HUDEP-2 (cell line): ENCODE results near the gene MTSS2.
A peak's percentile ranks its signal among the peaks of the same experiment; 100 is the strongest.

ENCODE experiments used
- DNase-seq, 76 experiments: peaks; one replicate each; lab custom pipeline; 2025; ENCODE audit not compliant: unreplicated experiment in 76 of 76; lab: John Stamatoyannopoulos, UW

Gene MTSS2

GRCh38 chr16:70715055-70715858 lies 29.4 kb upstream of the MTSS2 start:
- DNase-seq = peak in 16 of 76 experiments; percentile 7 to 50 (median 22)

GRCh38 chr16:70714581-70715054 lies 28.8 kb upstream of the MTSS2 start:
- no peak for DNase-seq

GRCh38 chr16:70713824-70714223 lies 28.0 kb upstream of the MTSS2 start:
- DNase-seq = no peak

DNA sequence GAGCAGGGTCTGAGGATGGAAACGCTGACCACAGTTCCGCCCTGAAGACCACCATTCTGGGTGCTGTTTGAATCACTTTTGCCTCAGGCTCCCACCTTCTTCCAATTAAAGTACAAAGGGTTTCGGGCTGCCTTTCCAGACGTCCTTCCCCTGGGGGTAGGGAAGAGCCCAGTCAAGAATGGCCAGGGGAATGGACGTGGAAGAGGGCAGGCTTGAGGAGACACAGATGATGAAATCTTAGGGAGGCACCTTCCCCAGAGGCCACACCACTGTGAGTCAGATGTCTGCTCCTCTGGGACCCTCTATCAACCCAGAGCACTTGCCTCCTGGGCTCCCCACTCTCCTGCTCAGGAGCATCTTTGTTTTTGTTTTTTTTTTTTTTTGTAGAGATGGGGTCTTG lies 27.5 kb upstream of the MTSS2 start:
- DNase-seq = no peak

DNA sequence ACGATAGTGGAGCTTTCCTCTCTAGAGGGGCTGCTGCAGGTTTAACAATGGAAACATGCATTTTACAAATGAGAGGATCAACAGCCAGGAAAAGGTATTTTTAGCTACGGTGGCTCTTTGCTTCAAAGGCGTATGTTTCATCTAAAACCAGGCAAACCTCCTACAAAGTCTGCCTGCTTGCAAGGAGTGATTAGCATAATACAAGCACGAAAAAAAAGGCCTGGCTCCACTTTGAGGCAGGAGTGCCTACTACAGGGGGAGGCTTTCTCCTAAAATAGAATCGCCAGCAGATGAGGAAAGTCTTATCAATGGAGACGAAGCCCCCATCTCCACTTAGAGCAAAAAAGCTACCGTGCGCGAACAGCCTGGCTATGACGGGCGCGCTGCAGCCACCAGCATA lies 27.1 kb upstream of the MTSS2 start:
- DNase-seq = no peak

DNA sequence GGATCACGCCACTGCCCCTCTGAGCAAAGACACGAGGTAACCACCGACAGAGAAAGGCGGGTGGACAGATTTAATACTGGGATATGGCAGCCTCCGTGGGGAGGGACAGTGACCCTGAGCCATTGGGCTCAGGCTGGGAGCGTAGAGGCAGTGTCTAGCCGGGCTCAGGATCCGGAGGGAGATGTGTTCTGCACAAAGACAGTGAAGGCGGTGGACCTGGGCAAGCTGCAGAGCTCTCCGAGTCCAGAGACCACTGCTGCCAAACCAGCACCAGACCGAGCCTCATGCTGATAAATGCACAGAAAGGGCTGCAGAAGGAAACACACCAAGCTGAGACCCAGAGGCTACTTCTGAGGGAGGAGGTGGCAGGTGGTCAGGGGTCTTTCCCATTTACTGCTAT lies 26.5 kb upstream of the MTSS2 start:
- DNase-seq = no peak

DNA sequence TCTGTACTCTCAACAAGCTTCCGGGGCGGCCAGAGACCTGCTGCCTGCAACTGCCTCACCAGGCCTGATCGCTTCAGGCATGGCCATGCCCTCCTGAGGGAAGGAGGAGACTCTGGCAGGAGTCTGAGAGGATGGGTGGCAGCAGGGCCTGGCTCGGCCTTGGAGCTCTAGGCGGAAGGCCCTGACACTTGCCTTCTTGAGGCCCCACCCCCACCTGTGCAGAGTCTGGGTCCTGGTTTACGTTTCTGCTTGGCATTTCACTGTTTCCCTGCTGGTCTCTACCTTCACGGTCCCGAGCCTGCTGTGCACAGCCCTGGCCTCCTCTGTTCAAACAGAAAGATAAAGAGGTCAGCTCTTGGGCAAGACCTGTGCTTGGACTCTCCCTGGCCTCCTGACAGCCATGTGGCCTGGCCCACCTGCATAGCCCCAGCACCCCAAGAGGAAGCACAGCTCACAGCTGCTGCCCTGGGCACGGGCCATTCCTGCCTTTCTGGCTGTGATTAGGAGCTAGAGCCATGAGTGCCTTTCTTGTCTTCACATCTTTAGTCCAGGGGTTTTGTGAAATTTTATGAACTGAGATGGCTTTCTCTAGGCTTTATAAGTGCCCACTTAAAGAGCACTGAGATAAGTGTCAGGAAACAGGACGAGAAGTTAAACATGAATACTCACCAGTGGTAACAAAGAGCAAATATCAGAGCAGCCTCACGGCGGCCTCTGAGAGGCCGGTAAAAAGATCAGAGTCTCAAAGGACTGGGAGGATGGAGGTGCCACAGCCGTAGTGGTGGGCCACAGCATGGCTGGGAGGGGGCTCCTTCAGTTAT lies 25.6 kb upstream of the MTSS2 start:
- no peak for DNase-seq

GRCh38 chr16:70710422-70711210 lies 24.8 kb upstream of the MTSS2 start:
- no peak for DNase-seq

DNA sequence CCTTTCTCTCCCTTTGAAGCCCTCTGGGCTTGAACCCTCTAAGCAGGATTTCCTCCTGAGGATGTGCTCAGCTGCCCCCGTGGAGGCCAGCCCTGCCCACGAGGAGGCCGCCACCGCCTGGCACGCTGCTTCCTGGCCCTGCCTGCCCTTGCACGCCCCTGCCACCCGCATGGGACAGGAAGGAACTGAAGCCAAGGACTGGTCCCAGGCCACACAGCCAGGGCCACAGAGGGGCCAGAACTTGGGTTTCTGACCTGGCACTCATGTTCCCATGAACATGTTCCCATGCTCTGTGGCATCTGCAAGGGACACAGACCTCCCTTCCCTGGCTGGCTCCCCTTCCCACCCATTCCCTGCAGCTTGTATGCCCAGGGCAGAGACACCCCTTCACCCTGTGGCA lies 24.1 kb upstream of the MTSS2 start:
- DNase-seq = no peak

GRCh38 chr16:70709457-70709856 lies 23.6 kb upstream of the MTSS2 start:
- DNase-seq = no peak

GRCh38 chr16:70708366-70709246 lies 22.8 kb upstream of the MTSS2 start:
- DNase-seq = no peak

- no peak for DNase-seq
These were observed 21.2 kb upstream of the MTSS2 start for GRCh38 chr16:70706948-70707465.

DNA sequence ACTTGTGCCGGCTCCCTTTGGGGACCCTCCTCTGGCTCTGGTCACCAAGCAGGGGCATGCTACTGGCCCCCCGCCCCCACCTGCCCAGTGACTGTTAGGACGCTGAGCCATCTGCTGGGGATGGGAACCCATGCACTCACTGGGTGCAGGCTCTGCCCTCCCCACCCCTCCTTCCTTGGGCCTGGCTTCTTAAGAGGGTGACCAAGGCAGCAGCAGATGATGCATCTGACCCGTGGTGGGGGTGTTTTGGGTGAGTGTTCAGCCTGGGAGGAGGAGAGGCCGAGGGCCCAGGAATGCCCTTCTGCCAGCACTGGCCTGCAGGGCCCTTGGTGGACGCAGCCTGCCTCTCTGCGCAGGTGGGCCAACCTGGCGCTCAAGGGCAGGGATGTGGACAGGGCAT lies 19.2 kb upstream of the MTSS2 start:
- no peak for DNase-seq

DNA sequence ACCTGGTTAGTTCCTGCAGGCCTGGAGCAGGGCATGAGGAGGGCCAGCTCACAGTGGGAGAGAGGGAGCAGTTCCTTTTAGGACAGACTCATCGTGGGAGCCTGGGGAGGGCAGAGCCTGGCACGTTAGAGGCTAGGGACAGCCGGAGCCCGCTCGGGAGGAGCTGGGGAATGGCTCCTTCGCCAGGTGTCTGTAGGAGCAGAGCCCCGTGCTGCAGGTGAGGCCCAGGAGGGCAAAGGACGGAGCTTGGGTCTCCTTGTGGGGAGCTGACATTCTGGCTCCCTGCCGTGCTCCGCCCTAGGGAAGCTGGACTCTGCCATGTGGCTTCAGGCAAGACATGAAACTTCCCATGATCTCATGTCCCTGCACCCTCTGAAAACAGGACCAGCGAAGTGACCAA lies 18.7 kb upstream of the MTSS2 start:
- DNase-seq = no peak

GRCh38 chr16:70703835-70704381 lies 18.1 kb upstream of the MTSS2 start:
- no peak for DNase-seq

DNA sequence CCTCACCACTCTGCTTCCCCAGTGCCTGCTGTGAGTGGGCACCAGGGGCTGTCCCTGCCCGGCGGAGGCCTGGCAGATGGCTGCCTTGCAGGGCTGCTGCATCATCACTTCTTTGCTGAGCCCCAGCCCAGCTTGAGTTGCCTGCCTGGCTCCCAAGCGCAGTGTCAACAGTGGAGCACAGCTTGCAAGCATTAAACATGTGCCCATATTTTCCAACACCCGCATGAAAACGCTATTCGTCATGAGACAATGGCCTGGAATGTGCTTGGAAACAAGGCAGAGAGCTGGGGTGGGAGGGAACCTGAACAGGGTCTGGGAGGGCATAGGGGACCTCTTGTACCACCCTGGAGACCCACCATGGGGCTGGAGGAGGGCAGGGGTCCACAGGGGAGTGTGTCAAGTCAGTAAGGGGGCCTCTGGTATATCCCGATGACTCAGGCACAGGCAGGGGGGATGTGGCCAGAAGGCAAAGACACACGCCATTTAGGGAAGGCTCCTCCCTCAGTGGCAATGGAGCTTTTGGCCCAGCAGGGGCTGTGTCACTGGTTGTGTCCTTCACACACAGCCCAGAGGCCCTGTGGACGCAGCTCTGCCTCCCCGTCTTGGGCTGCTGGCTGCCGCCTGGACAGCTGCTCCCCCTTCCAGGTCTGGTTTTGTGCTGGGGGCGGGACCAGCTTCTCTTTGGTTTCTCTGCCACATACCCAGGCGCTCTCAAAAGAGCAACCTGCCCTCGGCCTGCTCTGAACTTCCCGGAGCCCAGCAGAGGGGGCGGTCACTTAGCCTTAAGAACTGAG lies 17.4 kb upstream of the MTSS2 start:
- no peak for DNase-seq

- DNase-seq = no peak
These were observed 16.8 kb upstream of the MTSS2 start for GRCh38 chr16:70702624-70703023.

GRCh38 chr16:70701998-70702397 lies 16.1 kb upstream of the MTSS2 start:
- DNase-seq = no peak

GRCh38 chr16:70701596-70701995 lies 15.7 kb upstream of the MTSS2 start:
- DNase-seq = no peak
